ENCODE measurements around the gene NRXN3. TPM values are rescaled to one million over a fixed set of nuclear protein-coding genes. Genes with fewer than 3 reads are reported as not detected.

Gene NRXN3
- total and polyA plus RNA-seq, 2 of the 4 experiments (the other 2 are of a cell fraction) = 4.8 to 25.1 TPM

DNA sequence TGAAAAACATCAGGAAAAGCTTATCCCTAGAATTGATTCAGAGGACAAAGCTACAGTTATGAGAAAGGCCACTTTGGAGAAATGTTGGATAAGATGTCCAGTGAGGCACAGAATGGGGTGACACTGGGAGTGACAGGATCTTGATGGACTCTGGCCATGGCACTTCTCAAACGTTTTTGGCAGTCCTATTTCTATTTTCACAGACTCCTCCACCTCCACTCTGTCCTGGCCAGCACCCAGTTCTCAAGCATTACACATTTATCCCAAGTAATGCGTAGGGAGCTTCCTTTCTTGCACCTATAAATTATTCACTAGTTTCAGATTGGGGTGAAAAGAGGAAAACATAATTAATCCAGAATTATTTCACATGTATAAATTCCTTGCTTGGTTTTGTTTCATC is 727.3 kb downstream of the NRXN3 start:
- H3K4me2 ChIP-seq (ENCODE audit: low read depth, low read length) = no peak overlapping the region
- H2BK15ac ChIP-seq (ENCODE audit: low read depth, low read length) = no peak overlapping the region
- no peak overlapping the region for H2AK5ac ChIP-seq (ENCODE audit: low read depth, low read length)
- CTCF ChIA-PET = no interaction called here
- no peak overlapping the region for H3K18ac ChIP-seq (ENCODE audit: low read depth, low read length)
- ATAC-seq (ENCODE audit: low read depth) = no peak
- no peak overlapping the region for H3K23ac ChIP-seq (ENCODE audit: low read depth, low read length)
- in situ Hi-C loops (cut with MboI; ENCODE audit: low sequenced_read_pairs) (no loop called here), intact Hi-C loops (cut with micrococcal nuclease) (no loop called here), dilution Hi-C loops (cut with HindIII; ENCODE audit: low sequenced_read_pairs, unreplicated experiment) (no loop called here)
- no peaks in the 10 kb centered on the region for H3K79me1 ChIP-seq (ENCODE audit: low read depth in 1 of 2, low read length in 2 of 2)
- no peaks in the 10 kb centered on the region; the same call in 1 of the 2 replicates for H3K27me3 ChIP-seq (ENCODE audit: control insufficient read depth, insufficient read depth, low read length)
- no peak overlapping the region for H3K14ac ChIP-seq (replicated peaks; ENCODE audit: low read depth, low read length)
- POLR2A ChIA-PET (ENCODE audit: unreplicated experiment) = no interaction called here
- H2AFZ ChIP-seq (replicated peaks; ENCODE audit: low read length, poor library complexity) = no peak overlapping the region
- no peak overlapping the region for H2AK9ac ChIP-seq (replicated peaks; ENCODE audit: low read depth, low read length, poor library complexity)
- DNase-seq = no peak
- no peak overlapping the region for H4K5ac ChIP-seq (ENCODE audit: low read depth, low read length)
- H3K27ac ChIP-seq (ENCODE audit: insufficient read depth, low read length) = no peak overlapping the region
- no TSS peak for BruUV-seq (replicated peaks)
- H3K4ac ChIP-seq (ENCODE audit: low read depth, low read length) = no peak overlapping the region
- no peaks in the 10 kb centered on the region for H3K4me1 ChIP-seq (ENCODE audit: control insufficient read depth, insufficient read depth, low read length)
- no peak overlapping the region for H3K56ac ChIP-seq (ENCODE audit: extremely low read depth, insufficient read depth, low read length)
- no peak overlapping the region for H2BK5ac ChIP-seq (ENCODE audit: low read depth, low read length, poor library complexity, severe bottlenecking)
- H2BK20ac ChIP-seq (ENCODE audit: low read depth, low read length) = no peak overlapping the region
- H4K91ac ChIP-seq (ENCODE audit: insufficient read depth, low read depth, low read length) = no peak overlapping the region
- no peak overlapping the region for H3K4me3 ChIP-seq (ENCODE audit: insufficient read depth, low read depth, low read length)
- TF ChIP-seq FOS (IDR thresholded peaks at IDR 0.05; ENCODE audit: low read depth, low read length) (no peak), BHLHE40 (IDR thresholded peaks at IDR 0.05; ENCODE audit: low read depth, low read length) (no peak), RCOR1 (IDR thresholded peaks at IDR 0.05; ENCODE audit: insufficient replicate concordance, low read length) (no peak), MXI1 (IDR thresholded peaks at IDR 0.05; ENCODE audit: borderline replicate concordance, low read depth, low read length) (no peak), RFX5 (IDR thresholded peaks at IDR 0.05; ENCODE audit: low read depth, low read length) (no peak), POLR2A (IDR thresholded peaks at IDR 0.05; ENCODE audit: low read depth, low read length) (no peak), CEBPB (IDR thresholded peaks at IDR 0.05; ENCODE audit: low read depth, low read length) (no peak), SMC3 (IDR thresholded peaks at IDR 0.05; ENCODE audit: low read depth, low read length) (no peak), RAD21 (IDR thresholded peaks at IDR 0.05; ENCODE audit: low read length) (no peak), MAFK (IDR thresholded peaks at IDR 0.05; ENCODE audit: low read depth, low read length) (no peak), NFE2L2 (IDR thresholded peaks at IDR 0.05; ENCODE audit: low read depth, low read length) (no peak), CHD1 (IDR thresholded peaks at IDR 0.05; ENCODE audit: low read depth, low read length) (no peak), MAZ (IDR thresholded peaks at IDR 0.05; ENCODE audit: borderline replicate concordance, low read depth, low read length) (no peak)
- TF ChIP-seq, protein P1, sequence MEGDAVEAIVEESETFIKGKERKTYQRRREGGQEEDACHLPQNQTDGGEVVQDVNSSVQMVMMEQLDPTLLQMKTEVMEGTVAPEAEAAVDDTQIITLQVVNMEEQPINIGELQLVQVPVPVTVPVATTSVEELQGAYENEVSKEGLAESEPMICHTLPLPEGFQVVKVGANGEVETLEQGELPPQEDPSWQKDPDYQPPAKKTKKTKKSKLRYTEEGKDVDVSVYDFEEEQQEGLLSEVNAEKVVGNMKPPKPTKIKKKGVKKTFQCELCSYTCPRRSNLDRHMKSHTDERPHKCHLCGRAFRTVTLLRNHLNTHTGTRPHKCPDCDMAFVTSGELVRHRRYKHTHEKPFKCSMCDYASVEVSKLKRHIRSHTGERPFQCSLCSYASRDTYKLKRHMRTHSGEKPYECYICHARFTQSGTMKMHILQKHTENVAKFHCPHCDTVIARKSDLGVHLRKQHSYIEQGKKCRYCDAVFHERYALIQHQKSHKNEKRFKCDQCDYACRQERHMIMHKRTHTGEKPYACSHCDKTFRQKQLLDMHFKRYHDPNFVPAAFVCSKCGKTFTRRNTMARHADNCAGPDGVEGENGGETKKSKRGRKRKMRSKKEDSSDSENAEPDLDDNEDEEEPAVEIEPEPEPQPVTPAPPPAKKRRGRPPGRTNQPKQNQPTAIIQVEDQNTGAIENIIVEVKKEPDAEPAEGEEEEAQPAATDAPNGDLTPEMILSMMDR (conservative IDR thresholded peaks at IDR 0.05; ENCODE audit: low read depth, low read length) = no peak
- TF ChIP-seq, protein P2, sequence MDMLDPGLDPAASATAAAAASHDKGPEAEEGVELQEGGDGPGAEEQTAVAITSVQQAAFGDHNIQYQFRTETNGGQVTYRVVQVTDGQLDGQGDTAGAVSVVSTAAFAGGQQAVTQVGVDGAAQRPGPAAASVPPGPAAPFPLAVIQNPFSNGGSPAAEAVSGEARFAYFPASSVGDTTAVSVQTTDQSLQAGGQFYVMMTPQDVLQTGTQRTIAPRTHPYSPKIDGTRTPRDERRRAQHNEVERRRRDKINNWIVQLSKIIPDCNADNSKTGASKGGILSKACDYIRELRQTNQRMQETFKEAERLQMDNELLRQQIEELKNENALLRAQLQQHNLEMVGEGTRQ (IDR thresholded peaks at IDR 0.05; ENCODE audit: low read depth, low read length) = no peak
- TF ChIP-seq, protein P3, sequence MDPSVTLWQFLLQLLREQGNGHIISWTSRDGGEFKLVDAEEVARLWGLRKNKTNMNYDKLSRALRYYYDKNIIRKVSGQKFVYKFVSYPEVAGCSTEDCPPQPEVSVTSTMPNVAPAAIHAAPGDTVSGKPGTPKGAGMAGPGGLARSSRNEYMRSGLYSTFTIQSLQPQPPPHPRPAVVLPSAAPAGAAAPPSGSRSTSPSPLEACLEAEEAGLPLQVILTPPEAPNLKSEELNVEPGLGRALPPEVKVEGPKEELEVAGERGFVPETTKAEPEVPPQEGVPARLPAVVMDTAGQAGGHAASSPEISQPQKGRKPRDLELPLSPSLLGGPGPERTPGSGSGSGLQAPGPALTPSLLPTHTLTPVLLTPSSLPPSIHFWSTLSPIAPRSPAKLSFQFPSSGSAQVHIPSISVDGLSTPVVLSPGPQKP (IDR thresholded peaks at IDR 0.05; ENCODE audit: borderline replicate concordance, low read depth, low read length) = no peak
- H3K36me3 ChIP-seq (ENCODE audit: control insufficient read depth, insufficient read depth, low read length) = no peaks in the 10 kb centered on the region
- no peak overlapping the region for H4K8ac ChIP-seq (ENCODE audit: low read depth in 2 of 2, low read length in 2 of 2)
- H3K9me3 ChIP-seq (ENCODE audit: control insufficient read depth, insufficient read depth, low read length) = no peaks in the 10 kb centered on the region
- H2BK120ac ChIP-seq (ENCODE audit: low read depth, low read length) = no peak overlapping the region
- H3K9me1 ChIP-seq (ENCODE audit: insufficient read depth, low read length) = no peaks in the 10 kb centered on the region
- H3K9ac ChIP-seq (ENCODE audit: low read depth, low read length) = no peak overlapping the region
- WGBS, 2 experiments (ENCODE audit: extremely low coverage in 2 of 2, insufficient read length in 1 of 2) = no CpG with 5 or more reads among the region's 2 CpGs
- H4K20me1 ChIP-seq (ENCODE audit: insufficient read depth, low read length) = no peaks in the 10 kb centered on the region

Measured in IMR-90 (cell line).